ENCODE data around the gene ADORA2A. TPM values are rescaled to one million over a fixed set of nuclear protein-coding genes. Genes with fewer than 3 reads are reported as not detected.

Gene ADORA2A
- total RNA-seq, 2 experiments from 2014 or later = 37.6 to 38.0 TPM

GRCh38 chr22:24414984-24415945, 12.1 kb upstream of the ADORA2A start:
- Mint-ChIP-seq H3K36me3 (ENCODE audit: low read depth) (peaks cover 3% of the 10 kb centered on the region), H3K9me3 (no peaks in the 10 kb centered on the region), H3K4me1 (ENCODE audit: low read depth) (peaks cover 1% of the 10 kb centered on the region), H3K4me3 (no peak overlapping the region), H3K27ac (peak overlapping the region; percentile 18), H3K27me3 (ENCODE audit: low read depth) (no peaks in the 10 kb centered on the region)
- intact Hi-C loops (cut with micrococcal nuclease) = no loop called here
- CTCF ChIA-PET = no interaction called here
- no peak for DNase-seq

GRCh38 chr22:24416095-24416494, 11.3 kb upstream of the ADORA2A start:
- Mint-ChIP-seq H3K36me3 (ENCODE audit: low read depth) (peaks cover 3% of the 10 kb centered on the region), H3K27ac (no peak overlapping the region), H3K4me3 (no peak overlapping the region), H3K9me3 (no peaks in the 10 kb centered on the region), H3K4me1 (ENCODE audit: low read depth) (no peaks in the 10 kb centered on the region), H3K27me3 (ENCODE audit: low read depth) (no peaks in the 10 kb centered on the region)
- CTCF ChIA-PET = no interaction called here
- intact Hi-C loops (cut with micrococcal nuclease) = no loop called here
- DNase-seq = no peak

- intact Hi-C loops (cut with micrococcal nuclease) = no loop called here
- CTCF ChIA-PET = interaction anchor here (1.8 kb wide), 1 partner anchor 86 kb away, joined by 4 read pairs; no protein-coding TSS in a partner anchor
- Mint-ChIP-seq H3K36me3 (ENCODE audit: low read depth) (peaks cover 3% of the 10 kb centered on the region), H3K4me1 (ENCODE audit: low read depth) (peaks cover 2% of the 10 kb centered on the region), H3K27ac (no peak overlapping the region), H3K27me3 (ENCODE audit: low read depth) (no peaks in the 10 kb centered on the region), H3K9me3 (no peaks in the 10 kb centered on the region), H3K4me3 (no peak overlapping the region)
- no peak for DNase-seq
Observed at GRCh38 chr22:24416611-24417010, 10.8 kb upstream of the ADORA2A start.

GRCh38 chr22:24417200-24417599, 10.2 kb upstream of the ADORA2A start:
- intact Hi-C loops (cut with micrococcal nuclease) = no loop called here
- no peak for DNase-seq
- Mint-ChIP-seq H3K4me3 (no peak overlapping the region), H3K27ac (peak overlapping the region; percentile 11), H3K27me3 (ENCODE audit: low read depth) (no peaks in the 10 kb centered on the region), H3K36me3 (ENCODE audit: low read depth) (peaks cover 3% of the 10 kb centered on the region), H3K9me3 (no peaks in the 10 kb centered on the region), H3K4me1 (ENCODE audit: low read depth) (peaks cover 2% of the 10 kb centered on the region)
- CTCF ChIA-PET = interaction anchor here (1.1 to 1.8 kb wide), 2 partner anchors 85 to 104 kb away, joined by 3 to 4 read pairs; no protein-coding TSS in a partner anchor

GRCh38 chr22:24417901-24418641, 9.3 kb upstream of the ADORA2A start:
- H3K4me1 Mint-ChIP-seq (ENCODE audit: low read depth) = peaks cover 2% of the 10 kb centered on the region
- CTCF ChIA-PET = interaction anchor here (1.1 to 1.8 kb wide), 2 partner anchors 84 to 103 kb away, joined by 3 to 4 read pairs; no protein-coding TSS in a partner anchor
- H3K27ac Mint-ChIP-seq = no peak overlapping the region
- H3K27me3 Mint-ChIP-seq (ENCODE audit: low read depth) = no peaks in the 10 kb centered on the region
- DNase-seq = no peak
- H3K9me3 Mint-ChIP-seq = no peaks in the 10 kb centered on the region
- no peak overlapping the region for H3K4me3 Mint-ChIP-seq
- H3K36me3 Mint-ChIP-seq (ENCODE audit: low read depth) = peaks cover 3% of the 10 kb centered on the region
- intact Hi-C loops (cut with micrococcal nuclease) = no loop called here

- intact Hi-C loops (cut with micrococcal nuclease) = no loop called here
- H3K36me3 Mint-ChIP-seq (ENCODE audit: low read depth) = peaks cover 2% of the 10 kb centered on the region
- no peak overlapping the region for H3K4me3 Mint-ChIP-seq
- H3K9me3 Mint-ChIP-seq = no peaks in the 10 kb centered on the region
- no peaks in the 10 kb centered on the region for H3K27me3 Mint-ChIP-seq (ENCODE audit: low read depth)
- no peak overlapping the region for H3K27ac Mint-ChIP-seq
- no peak for DNase-seq
- CTCF ChIA-PET = no interaction called here
- peaks cover 2% of the 10 kb centered on the region for H3K4me1 Mint-ChIP-seq (ENCODE audit: low read depth)
Observed at GRCh38 chr22:24418786-24419474, 8.5 kb upstream of the ADORA2A start.

GRCh38 chr22:24419475-24419850, 7.9 kb upstream of the ADORA2A start:
- H3K4me1 Mint-ChIP-seq (ENCODE audit: low read depth) = peaks cover 2% of the 10 kb centered on the region
- H3K9me3 Mint-ChIP-seq = no peaks in the 10 kb centered on the region
- H3K36me3 Mint-ChIP-seq (ENCODE audit: low read depth) = peaks cover 2% of the 10 kb centered on the region
- intact Hi-C loops (cut with micrococcal nuclease) = no loop called here
- no peak for DNase-seq
- no peak overlapping the region for H3K27ac Mint-ChIP-seq
- no peak overlapping the region for H3K4me3 Mint-ChIP-seq
- H3K27me3 Mint-ChIP-seq (ENCODE audit: low read depth) = no peaks in the 10 kb centered on the region
- CTCF ChIA-PET = interaction anchor here (1.4 kb wide), 1 partner anchor 11 kb away, joined by 4 read pairs; no protein-coding TSS in a partner anchor

GRCh38 chr22:24420072-24420976, 7.1 kb upstream of the ADORA2A start:
- CTCF ChIA-PET = interaction anchor here (1.3 to 4.9 kb wide), 4 partner anchors 11 to 105 kb away, joined by 4 to 45 read pairs (median 5); no protein-coding TSS in a partner anchor
- Mint-ChIP-seq H3K9me3 (no peaks in the 10 kb centered on the region), H3K36me3 (ENCODE audit: low read depth) (peaks cover under 1% of the 10 kb centered on the region), H3K27ac (no peak overlapping the region), H3K4me3 (no peak overlapping the region), H3K27me3 (ENCODE audit: low read depth) (no peaks in the 10 kb centered on the region), H3K4me1 (ENCODE audit: low read depth) (peaks cover 3% of the 10 kb centered on the region)
- no peak for DNase-seq
- intact Hi-C loops (cut with micrococcal nuclease) = loop anchor here (5.0 to 10.0 kb wide), 2 partner anchors 93 to 526 kb away; partner anchors contain the start of gene MIF

GRCh38 chr22:24420977-24421343, 6.4 kb upstream of the ADORA2A start:
- H3K4me1 Mint-ChIP-seq (ENCODE audit: low read depth) = peaks cover 10% of the 10 kb centered on the region
- H3K27me3 Mint-ChIP-seq (ENCODE audit: low read depth) = no peaks in the 10 kb centered on the region
- H3K27ac Mint-ChIP-seq = no peak overlapping the region
- no peaks in the 10 kb centered on the region for H3K9me3 Mint-ChIP-seq
- no peaks in the 10 kb centered on the region for H3K36me3 Mint-ChIP-seq (ENCODE audit: low read depth)
- no peak for DNase-seq
- H3K4me3 Mint-ChIP-seq = no peak overlapping the region
- intact Hi-C loops (cut with micrococcal nuclease) = loop anchor here (1.0 to 10.0 kb wide), 4 partner anchors 94 to 526 kb away; partner anchors contain the start of gene MIF
- CTCF ChIA-PET = interaction anchor here (1.1 to 4.9 kb wide), 9 partner anchors 12 to 105 kb away, joined by 3 to 45 read pairs (median 5); no protein-coding TSS in a partner anchor

GRCh38 chr22:24421428-24421931, 5.9 kb upstream of the ADORA2A start:
- Mint-ChIP-seq H3K4me3 (no peak overlapping the region), H3K4me1 (ENCODE audit: low read depth) (peaks cover 15% of the 10 kb centered on the region)
- CTCF ChIA-PET = interaction anchor here (1.1 to 4.9 kb wide), 11 partner anchors 14 to 106 kb away, joined by 3 to 45 read pairs (median 5); no protein-coding TSS in a partner anchor

More at GRCh38 chr22:24421428-24421931, 5.9 kb upstream of the ADORA2A start:
- peak; percentile 67 for DNase-seq
- Mint-ChIP-seq H3K9me3 (no peaks in the 10 kb centered on the region), H3K27me3 (ENCODE audit: low read depth) (no peaks in the 10 kb centered on the region), H3K27ac (no peak overlapping the region), H3K36me3 (ENCODE audit: low read depth) (no peaks in the 10 kb centered on the region)
- intact Hi-C loops (cut with micrococcal nuclease) = loop anchor here (1.0 to 10.0 kb wide), 4 partner anchors 94 to 527 kb away; partner anchors contain the start of gene MIF

All from activated naive CD4-positive, alpha-beta T cell treated with anti-CD3 and anti-CD28 coated beads for 36 hours (primary cell).